HepG2 (cell line): ENCODE data around the gene PCDHGA1. TPM values are rescaled to one million over a fixed set of nuclear protein-coding genes. Genes with fewer than 3 reads are reported as not detected.

Experiments
- BRD4 ChIP-seq: sonication (generic); formaldehyde crosslinking; IDR thresholded peaks from 2 replicates; pipeline ENCODE4 v1.4.0; 2020; ENCODE audit warnings: missing genetic modification reagents
- FOXC1 ChIP-seq: sonication (generic); formaldehyde crosslinking; IDR thresholded peaks from 2 replicates; pipeline ENCODE4 v1.8.0; 2022; ENCODE audit warnings: mild to moderate bottlenecking, missing genetic modification reagents, borderline replicate concordance
- HOXA3 ChIP-seq: sonication (generic); formaldehyde crosslinking; IDR thresholded peaks from 2 replicates; pipeline ENCODE4 v1.5.0; 2020; ENCODE audit warnings: missing genetic modification reagents
- NFYC ChIP-seq: IDR thresholded peaks from 2 replicates; pipeline ENCODE4 v1.6.1; 2016; ENCODE audit warnings: missing genetic modification reagents, missing compliant biosample characterization
- NR1H2 ChIP-seq: sonication (generic); formaldehyde crosslinking; IDR thresholded peaks from 2 replicates; pipeline ENCODE4 v1.8.1; 2022; ENCODE audit warnings: low read depth, missing genetic modification reagents, borderline replicate concordance
- RFXANK ChIP-seq: IDR thresholded peaks from 2 replicates; pipeline ENCODE4 v1.6.1; 2016
- UBTF ChIP-seq: sonication (generic); formaldehyde crosslinking; IDR thresholded peaks from 2 replicates; pipeline ENCODE4 v1.4.0; 2020; ENCODE audit warnings: mild to moderate bottlenecking, missing genetic modification reagents
- ZBTB49 ChIP-seq: sonication (generic); formaldehyde crosslinking; IDR thresholded peaks from 2 replicates; pipeline ENCODE4 v1.4.0; 2020; ENCODE audit warnings: missing genetic modification reagents, borderline replicate concordance
- ZNF143 ChIP-seq: sonication (generic); formaldehyde crosslinking; IDR thresholded peaks from 2 replicates; pipeline ENCODE4 v1.4.0; 2020; ENCODE audit warnings: missing genetic modification reagents
- ZNF275 ChIP-seq: sonication (generic); formaldehyde crosslinking; IDR thresholded peaks from 2 replicates; pipeline ENCODE4 v1.8.0; 2022; ENCODE audit warnings: missing genetic modification reagents, mild to moderate bottlenecking, inconsistent platforms, borderline replicate concordance
- ZNF343 ChIP-seq: sonication (generic); formaldehyde crosslinking; IDR thresholded peaks from 2 replicates; pipeline ENCODE4 v1.4.0; 2020; ENCODE audit warnings: mild to moderate bottlenecking, missing genetic modification reagents
- ZNF503 ChIP-seq: sonication (generic); formaldehyde crosslinking; IDR thresholded peaks from 2 replicates; pipeline ENCODE4 v1.4.0; 2020; ENCODE audit warnings: missing genetic modification reagents
- ZNF512 ChIP-seq: sonication (generic); formaldehyde crosslinking; IDR thresholded peaks from 2 replicates; pipeline ENCODE4 v1.4.0; 2020; ENCODE audit warnings: mild to moderate bottlenecking, missing genetic modification reagents
- ZNF564 ChIP-seq: sonication (generic); formaldehyde crosslinking; IDR thresholded peaks from 2 replicates; pipeline ENCODE4 v1.8.1; 2023; ENCODE audit warnings: mild to moderate bottlenecking, missing genetic modification reagents
- ZNF670 ChIP-seq: sonication (generic); formaldehyde crosslinking; IDR thresholded peaks from 2 replicates; pipeline ENCODE4 v1.8.0; 2022; ENCODE audit warnings: mild to moderate bottlenecking, missing genetic modification reagents, borderline replicate concordance
- polyA plus RNA-seq, 8 experiments: library from polyadenylated mRNA; depleted of rRNA in 3 of 8; stranded (reverse) in 7 of 8; unstranded in 1 of 8; fragments of >200 nt; fragmentation: Illumina TruSeq in 4 of 8; extraction: Trizol in 4 of 8; gene quantifications; 2 replicates each; pipeline versions ENCODE4 v1.2.1 to v1.2.3, GENCODE V29; 2011 to 2016; ENCODE audit warnings: low read depth in 4 of 8, missing spikeins in 1 of 8, mixed read lengths in 1 of 8; ENCODE audit not compliant: insufficient read depth in 1 of 8
- total RNA-seq, 5 experiments: library from RNA; depleted of rRNA; stranded (reverse); fragments of >200 nt; fragmentation: Illumina TruSeq; extraction: Trizol; gene quantifications; 2 replicates each; pipeline ENCODE4 v1.2.3, GENCODE V29; 2016; ENCODE audit warnings: low read depth in 1 of 5
- TF ChIP-seq, protein P1 (sequence below): IDR thresholded peaks from 2 replicates; pipeline ENCODE4 v1.6.1; 2016; ENCODE audit warnings: low read depth, borderline replicate concordance

Gene PCDHGA1
- total and polyA plus RNA-seq, 2 of the 13 experiments (the other 11 are each of a cell fraction or from before 2014, with no cell fraction given), result 0.31 to 0.40 TPM

- TF ChIP-seq ZNF275 (no peak), ZNF670 (CRISPR knock-in tag) (no peak), ZNF512 (CRISPR knock-in tag) (no peak), NR1H2 (CRISPR knock-in tag) (no peak), FOXC1 (CRISPR knock-in tag) (no peak), BRD4 (no peak), ZNF143 (CRISPR knock-in tag) (no peak), ZNF343 (no peak), ZBTB49 (no peak), ZNF564 (no peak), NFYC (peak; percentile 15; the same call in 1 of the 2 replicates), UBTF (CRISPR knock-in tag) (0 out of 2 replicates have a peak, but pooled peaks have one; percentile 20), ZNF503 (CRISPR knock-in tag) (no peak), HOXA3 (CRISPR knock-in tag) (0 out of 2 replicates have a peak, but pooled peaks have one; percentile 55), RFXANK (CRISPR knock-in tag) (peak; percentile 61; the same call in 1 of the 2 replicates)
- TF ChIP-seq, protein P1, sequence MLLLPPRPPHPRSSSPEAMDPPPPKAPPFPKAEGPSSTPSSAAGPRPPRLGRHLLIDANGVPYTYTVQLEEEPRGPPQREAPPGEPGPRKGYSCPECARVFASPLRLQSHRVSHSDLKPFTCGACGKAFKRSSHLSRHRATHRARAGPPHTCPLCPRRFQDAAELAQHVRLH (CRISPR knock-in tag), result no peak
Observed at GRCh38 chr5:141524604-141525597, 194.6 kb downstream of the PCDHGA1 start (continued).
